Urothelium cell line (cell line): ENCODE measurements around the gene INPP4A.
"Not testable (repeated sequence)": the region's sequence is repeated elsewhere in the genome, so short reads cannot be mapped to it uniquely, and the experiment has no call there.

Experiments used
- DNase-seq: peaks from one replicate; pipeline ENCODE4 v3.0.0; 2011; ENCODE audit warnings: low spot score, mixed read lengths
- FAIRE-seq: peaks from 2 replicates; lab custom pipeline; 2011; peaks lifted over from hg19 to GRCh38; lab: Jason Lieb, UNC

INPP4A gene

DNA sequence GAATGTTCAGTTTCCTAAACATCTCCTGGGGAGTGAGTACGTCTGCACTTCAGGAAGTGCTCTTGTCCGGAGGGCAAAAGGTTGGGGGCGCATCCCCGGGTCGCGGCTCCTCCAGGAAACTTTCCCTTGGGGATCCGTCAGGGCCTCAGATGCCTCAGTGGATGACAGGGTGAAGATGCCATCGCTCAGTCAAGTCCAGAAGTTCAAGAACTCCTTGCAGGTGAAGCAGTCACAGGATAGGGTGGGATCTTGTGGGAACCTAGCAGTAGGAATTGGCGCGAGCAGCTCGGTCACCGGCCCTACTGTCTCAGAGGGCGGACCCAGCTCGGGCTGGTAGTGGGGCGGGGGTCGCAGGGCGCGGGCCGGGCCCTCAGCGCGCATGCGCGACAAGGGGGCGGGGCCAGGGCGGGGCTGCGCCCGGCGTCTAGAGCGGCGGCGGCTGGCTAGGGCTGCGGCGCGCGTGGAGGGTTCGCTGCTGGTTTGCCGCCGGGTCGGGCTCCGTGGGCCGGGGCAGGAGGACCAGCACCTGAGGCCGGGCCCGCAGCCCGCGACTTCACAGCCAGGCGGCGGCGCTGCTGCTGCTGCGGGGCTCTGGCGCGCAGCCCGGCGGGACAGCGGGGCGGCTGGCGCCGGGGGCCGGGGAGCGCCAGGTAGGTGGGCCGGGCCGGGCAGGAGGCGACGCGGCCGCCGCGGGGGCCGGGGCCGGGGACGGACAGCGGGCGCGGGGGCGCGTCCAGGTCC, at the start of gene INPP4A:
INPP4A (plus strand) TSS at position 423 of the 741 bp plus-strand sequence. CDS start 75,191 bp downstream, outside the sequence.
- DNase-seq = peak; percentile 97
- peak; percentile 52 for FAIRE-seq

GRCh38 chr2:98395977-98396376, 48.7 kb upstream of the INPP4A start:
- FAIRE-seq (no peak), DNase-seq (no peak)

- DNase-seq (no peak), FAIRE-seq (peak; percentile 61)
Measured at GRCh38 chr2:98396745-98397355, 47.8 kb upstream of the INPP4A start.

DNA sequence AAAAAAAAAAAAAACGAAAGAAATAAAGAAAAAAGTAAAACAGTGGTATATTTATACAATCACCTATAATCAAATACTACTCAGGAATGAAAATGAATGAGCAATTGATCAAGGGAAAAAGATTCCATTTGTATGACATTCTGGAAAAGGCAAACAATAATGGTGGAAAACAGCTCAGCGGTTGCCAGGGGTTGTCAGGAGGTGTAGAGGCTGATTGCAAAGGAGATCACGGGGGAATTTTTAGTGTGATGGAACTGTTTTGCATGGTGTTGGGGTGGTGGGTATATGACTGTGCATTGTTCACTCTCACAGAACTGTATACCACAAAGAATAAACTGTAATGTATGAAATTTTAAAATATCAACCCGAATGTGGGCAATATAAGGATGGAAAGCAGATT, 45.5 kb upstream of the INPP4A start:
- no peak for FAIRE-seq
- no peak for DNase-seq

DNA sequence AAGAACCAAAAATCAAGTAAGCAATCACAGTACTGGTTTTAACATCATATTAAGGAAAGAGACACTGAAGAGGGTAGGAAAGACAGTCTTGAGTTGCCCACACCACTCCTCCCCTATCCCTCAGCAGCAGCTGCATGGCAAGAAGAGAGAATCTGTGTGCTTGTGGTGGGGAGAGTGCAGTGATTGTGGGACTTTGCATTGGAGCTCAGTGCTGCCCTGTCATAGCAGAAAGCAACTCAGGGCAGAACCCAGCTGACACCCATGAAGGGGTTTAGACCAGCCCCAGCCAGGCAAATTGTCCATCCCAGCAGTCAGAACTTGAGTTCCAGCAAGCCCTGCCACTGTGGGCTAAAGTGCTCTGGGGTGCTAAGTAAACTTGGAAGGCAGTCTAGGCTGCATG, 40.8 kb upstream of the INPP4A start:
- FAIRE-seq = peak; percentile 27

DNA sequence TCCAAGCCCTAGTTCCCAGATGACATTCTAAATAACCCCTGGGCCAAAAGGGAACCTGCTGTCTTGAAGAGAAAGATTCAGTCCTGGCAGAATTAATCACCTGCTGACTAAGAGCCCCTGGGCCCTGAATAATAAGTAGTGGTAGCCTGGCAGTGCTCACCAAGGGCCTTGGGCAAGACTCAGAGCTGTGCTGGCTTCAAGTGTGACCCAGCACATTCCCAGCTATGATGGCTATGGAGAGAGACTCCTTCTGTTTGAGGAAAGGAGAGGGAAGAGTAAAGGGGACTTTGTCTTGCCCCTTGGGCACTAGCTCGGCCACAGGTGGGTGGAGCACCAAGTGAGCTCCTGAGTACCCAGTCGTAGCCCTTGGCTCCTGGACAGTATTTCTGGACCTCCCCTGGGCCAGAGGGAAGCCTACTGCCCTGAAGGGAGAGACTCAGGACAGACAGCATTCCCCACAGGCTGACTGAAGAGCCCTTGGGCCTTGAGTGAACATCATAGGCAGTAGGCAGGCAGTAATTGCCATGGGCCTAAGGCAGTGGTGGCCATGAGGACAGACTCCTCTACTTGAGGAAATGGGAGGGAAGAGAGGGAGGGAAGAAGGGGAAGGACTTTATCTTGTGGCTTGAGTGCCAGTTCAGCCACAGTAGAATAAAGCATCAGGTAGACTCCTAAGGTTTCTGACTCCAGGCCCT, 40.0 kb upstream of the INPP4A start:
- FAIRE-seq (no peak), DNase-seq (no peak)

More for the DNA sequence above, 40.8 kb upstream of the INPP4A start:
- no peak for DNase-seq

- no peak for DNase-seq
Measured at GRCh38 chr2:98405301-98405700, 39.4 kb upstream of the INPP4A start.

GRCh38 chr2:98408155-98408554, 36.5 kb upstream of the INPP4A start:
- DNase-seq (no peak), FAIRE-seq (no peak)

More at GRCh38 chr2:98405301-98405700, 39.4 kb upstream of the INPP4A start:
- no peak for FAIRE-seq

- DNase-seq (peak; percentile 59), FAIRE-seq (no peak)
Measured at GRCh38 chr2:98412751-98413458, 31.8 kb upstream of the INPP4A start.

DNA sequence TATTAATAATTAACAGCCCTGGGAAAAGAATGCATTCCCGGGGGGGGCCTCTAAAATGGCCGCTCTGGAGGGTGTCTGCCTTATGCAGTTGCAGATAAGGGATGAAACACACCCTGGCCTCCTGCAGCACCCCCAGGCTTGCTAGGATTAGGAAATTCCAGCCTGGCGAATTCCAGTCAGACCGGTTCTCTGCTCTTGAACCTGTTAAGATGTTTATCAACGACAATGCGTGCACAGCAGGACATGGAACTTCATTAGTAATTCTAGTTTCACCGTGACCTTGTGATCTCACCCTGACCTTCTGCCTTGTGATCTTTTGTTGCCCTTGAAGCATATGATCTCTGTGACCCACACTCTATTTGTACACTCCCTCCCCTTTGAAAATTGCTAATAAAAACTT, 30.4 kb upstream of the INPP4A start:
- FAIRE-seq, DNase-seq: not testable (repeated sequence)

DNA sequence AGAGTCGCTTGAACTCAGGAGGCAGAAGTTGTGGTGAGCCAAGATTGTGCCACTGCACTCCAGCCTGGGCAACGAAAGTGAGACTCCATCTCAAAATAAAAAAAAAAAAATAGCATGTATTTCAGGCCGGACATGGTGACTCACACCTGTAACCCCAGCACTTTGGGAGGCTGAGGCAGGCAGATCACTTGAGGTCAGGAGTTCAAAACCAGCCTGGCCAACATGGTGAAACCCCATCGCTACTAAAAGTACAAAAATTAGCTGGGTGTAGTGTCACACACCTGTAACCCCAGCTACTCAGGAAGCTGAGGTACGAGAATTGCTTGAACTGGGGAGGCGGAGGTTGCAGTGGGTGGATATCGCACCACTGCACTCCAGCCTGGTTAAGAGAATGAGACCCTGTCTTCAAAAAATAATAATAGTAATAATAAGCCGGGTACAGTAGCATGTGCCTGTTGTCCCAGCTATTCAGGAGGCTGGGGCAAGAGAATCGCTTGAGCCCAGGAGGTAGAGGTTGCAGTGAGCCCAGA, 28.9 kb upstream of the INPP4A start:
- not testable (repeated sequence) for FAIRE-seq, DNase-seq

GRCh38 chr2:98416383-98417159, 28.1 kb upstream of the INPP4A start:
- DNase-seq (no peak), FAIRE-seq (no peak)

DNA sequence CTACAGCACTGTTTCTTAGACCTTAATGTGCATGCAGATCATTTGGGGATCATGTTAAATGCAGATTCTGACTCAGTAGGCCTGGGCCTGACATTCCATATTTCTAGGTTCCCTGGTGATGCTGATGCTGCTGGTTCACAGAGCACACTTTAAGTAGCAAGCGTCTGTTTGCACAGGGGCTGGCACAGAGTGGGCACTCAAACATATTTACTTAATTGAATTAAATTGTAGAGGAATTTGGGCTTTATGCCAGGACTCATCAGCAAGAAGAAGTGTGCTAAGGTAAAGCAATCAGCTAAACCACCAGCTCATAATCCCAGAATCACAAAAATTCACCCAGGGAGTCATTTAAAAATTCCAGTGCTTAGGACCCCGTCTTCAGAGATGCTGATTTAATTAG, 25.1 kb upstream of the INPP4A start:
- FAIRE-seq (no peak), DNase-seq (no peak)

DNA sequence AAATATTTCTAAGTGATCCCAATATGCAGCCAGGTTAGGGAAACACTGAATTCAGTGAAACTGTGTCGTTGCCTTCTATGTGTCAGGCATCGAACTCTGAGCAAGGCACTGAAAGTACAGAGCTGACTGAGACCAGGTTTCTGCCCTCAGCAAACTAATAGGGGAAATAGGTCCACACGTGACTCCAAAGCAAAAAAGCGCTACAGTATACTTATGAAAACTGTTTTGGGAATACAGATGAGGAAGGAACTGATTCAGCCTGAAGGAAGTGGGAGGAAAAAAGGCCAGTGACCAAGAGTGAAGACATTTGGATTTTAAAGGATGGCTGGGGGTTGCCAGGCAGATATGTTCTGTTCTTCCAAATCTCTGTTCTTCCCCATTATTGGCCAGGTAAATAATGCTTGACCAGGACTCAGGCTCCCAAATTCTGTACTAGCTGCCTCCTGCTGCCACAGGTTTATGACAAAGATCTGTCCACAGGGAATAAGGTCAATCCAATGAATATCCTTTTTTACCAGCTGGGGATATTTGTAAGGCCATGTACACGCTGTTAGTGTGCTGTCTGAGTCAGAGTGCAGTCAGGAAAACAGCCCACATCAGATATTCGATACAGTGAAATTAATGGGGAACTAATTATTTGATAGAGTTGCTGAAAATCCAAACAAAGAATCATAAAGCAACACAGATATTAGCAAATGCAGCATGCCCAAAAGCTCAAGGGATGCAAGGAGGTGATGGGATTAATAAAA, 24.5 kb upstream of the INPP4A start:
- FAIRE-seq (no peak), DNase-seq (no peak)

GRCh38 chr2:98422449-98422848, 22.2 kb upstream of the INPP4A start:
- no peak for DNase-seq
- FAIRE-seq = no peak

GRCh38 chr2:98426771-98427170, 17.9 kb upstream of the INPP4A start:
- FAIRE-seq = no peak
- DNase-seq = no peak

GRCh38 chr2:98432145-98432544, 12.5 kb upstream of the INPP4A start:
- DNase-seq (no peak), FAIRE-seq (no peak)

DNA sequence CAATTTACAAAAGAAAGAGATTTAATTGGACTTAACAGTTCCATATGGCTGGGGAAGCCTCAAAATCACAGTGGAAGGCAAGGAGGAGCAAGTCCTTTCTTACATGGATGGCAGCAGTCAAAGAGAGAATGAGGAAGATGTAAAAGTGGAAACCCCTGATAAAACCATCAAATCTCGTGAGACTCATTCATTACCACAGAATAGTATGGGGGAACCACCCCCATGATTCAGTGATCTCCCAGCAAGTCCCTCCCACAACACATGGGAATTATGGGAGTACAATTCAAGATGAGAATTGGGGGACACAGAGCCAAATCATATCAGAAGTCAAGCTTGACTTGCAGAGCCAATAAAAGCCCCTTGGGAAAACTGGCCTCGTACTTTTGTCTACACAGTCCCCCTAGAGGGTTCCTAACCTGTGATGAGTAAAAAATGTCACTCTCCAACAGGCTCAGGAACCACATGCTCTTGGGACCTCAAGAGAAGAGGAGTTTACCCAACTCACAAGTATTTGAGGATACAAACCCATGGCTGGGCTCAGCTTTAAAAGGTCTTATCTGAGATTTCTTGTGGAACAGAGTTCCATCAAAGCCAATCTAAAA, 11.2 kb upstream of the INPP4A start:
- DNase-seq (no peak), FAIRE-seq (no peak)

- DNase-seq (no peak), FAIRE-seq (peak; percentile 61)
Measured at GRCh38 chr2:98434492-98434891, 10.2 kb upstream of the INPP4A start.
